ENCODE measurements around the gene ADAM19. TPM values are rescaled to one million over a fixed set of nuclear protein-coding genes. Genes with fewer than 3 reads are reported as not detected.

ADAM19 gene
- total RNA-seq, 1 experiment from 2014 or later, result 3.5 TPM

- CTCF ChIA-PET, result no interaction called here
- Histone ChIP-seq H3K9me3 (ENCODE audit: control insufficient read depth, insufficient read depth, low read depth, low read length) (no peaks in the 10 kb centered on the region), H3K4me1 (ENCODE audit: control insufficient read depth, insufficient read depth, low read length) (peaks cover 9% of the 10 kb centered on the region; the same call in 1 of the 2 replicates), H3K27me3 (ENCODE audit: control insufficient read depth, insufficient read depth, low read length) (peaks cover 6% of the 10 kb centered on the region; the same call in 1 of the 2 replicates), H3K4me3 (ENCODE audit: low read depth in 2 of 2, low read length in 2 of 2) (no peak overlapping the region), H3K36me3 (ENCODE audit: control insufficient read depth, insufficient read depth, low read length) (no peaks in the 10 kb centered on the region; the same call in 1 of the 2 replicates), H3K27ac (ENCODE audit: low read length) (no peak overlapping the region)
- intact Hi-C loops (cut with micrococcal nuclease; ENCODE audit: unreplicated experiment), result no loop called here
- POLR2A ChIA-PET, result no interaction called here
- TF ChIP-seq SIN3A (IDR thresholded peaks at IDR 0.05; ENCODE audit: borderline replicate concordance, insufficient read depth, low read depth, low read length) (no peak), REST (IDR thresholded peaks at IDR 0.05; ENCODE audit: insufficient read depth in 1 of 2, low read depth in 2 of 2, low read length in 1 of 2) (no peak), POLR2AphosphoS5 (IDR thresholded peaks at IDR 0.05; ENCODE audit: low read depth, low read length) (no peak), TCF7L2 (IDR thresholded peaks at IDR 0.05; ENCODE audit: low read depth, low read length) (no peak), CTCF (IDR thresholded peaks at IDR 0.05) (no peak)
- ATAC-seq (no peak), DNase-seq (ENCODE audit: low read depth, low spot score) (no peak)
- in situ Hi-C loops (cut with HindIII; ENCODE audit: low pct_unique_long_range_greater_than_20kb, low sequenced_read_pairs), result no loop called here
- no TSS peak for BruUV-seq (replicated peaks)
Observed at GRCh38 chr5:157578079-157578780, 2.7 kb upstream of the ADAM19 start.

GRCh38 chr5:157576678-157577077 is 1.1 kb upstream of the ADAM19 start:
- CTCF ChIA-PET, result no interaction called here
- no peak overlapping the region for H3K4me3 ChIP-seq (ENCODE audit: low read depth in 2 of 2, low read length in 2 of 2)
- H3K9me3 ChIP-seq (ENCODE audit: control insufficient read depth, insufficient read depth, low read depth, low read length), result no peaks in the 10 kb centered on the region
- POLR2A ChIA-PET, result interaction anchor here (0.6 kb wide), 2 partner anchors 11 to 1008 kb away, joined by 3 to 4 read pairs; no protein-coding TSS in a partner anchor
- no TSS peak for BruUV-seq (replicated peaks)
- peaks cover 6% of the 10 kb centered on the region; the same call in 1 of the 2 replicates for H3K27me3 ChIP-seq (ENCODE audit: control insufficient read depth, insufficient read depth, low read length)
- no peak overlapping the region for H3K27ac ChIP-seq (ENCODE audit: low read length)
- H3K36me3 ChIP-seq (ENCODE audit: control insufficient read depth, insufficient read depth, low read length), result no peaks in the 10 kb centered on the region; the same call in 1 of the 2 replicates
- no peak for TF ChIP-seq SIN3A (IDR thresholded peaks at IDR 0.05; ENCODE audit: borderline replicate concordance, insufficient read depth, low read depth, low read length)
- TF ChIP-seq POLR2AphosphoS5 (IDR thresholded peaks at IDR 0.05; ENCODE audit: low read depth, low read length), result no peak
- no peak for TF ChIP-seq REST (IDR thresholded peaks at IDR 0.05; ENCODE audit: insufficient read depth in 1 of 2, low read depth in 2 of 2, low read length in 1 of 2)
- TF ChIP-seq TCF7L2 (IDR thresholded peaks at IDR 0.05; ENCODE audit: low read depth, low read length), result no peak
- TF ChIP-seq CTCF (IDR thresholded peaks at IDR 0.05), result no peak
- in situ Hi-C loops (cut with HindIII; ENCODE audit: low pct_unique_long_range_greater_than_20kb, low sequenced_read_pairs) (no loop called here), intact Hi-C loops (cut with micrococcal nuclease; ENCODE audit: unreplicated experiment) (no loop called here)
- ATAC-seq (no peak), DNase-seq (ENCODE audit: low read depth, low spot score) (no peak)
- peaks cover 9% of the 10 kb centered on the region; the same call in 1 of the 2 replicates for H3K4me1 ChIP-seq (ENCODE audit: control insufficient read depth, insufficient read depth, low read length)

Data from Panc1 (cell line).